Omental fat pad (tissue), 4 donors: ENCODE data around the gene IGFL2. TPM values are rescaled to one million over a fixed set of nuclear protein-coding genes. Genes with fewer than 3 reads are reported as not detected.
"Not testable (repeated sequence)": the region's sequence is repeated elsewhere in the genome, so short reads cannot be mapped to it uniquely, and the experiment has no call there.

Experiments used
- ATAC-seq: fragments of 150-250 bp; one replicate; pipeline ENCODE4 v1.9.1; 2016; ENCODE audit warnings: mild to moderate bottlenecking, moderate library complexity; ENCODE audit not compliant: low FRiP score
- DNase-seq: peaks from one replicate; pipeline ENCODE4 v3.0.0-alpha.2; 2019; ENCODE audit warnings: low spot score
- CTCF ChIP-seq, 3 donors: fragments of 450-650 bp; IDR thresholded peaks; one replicate each; pipeline ENCODE4 v1.5.1; 2016 to 2017; ENCODE audit warnings: antibody characterized with exemption in 3 of 3, mild to moderate bottlenecking in 3 of 3, moderate library complexity in 2 of 3
- total RNA-seq, 4 donors: library from RNA; depleted of rRNA; stranded (reverse); fragments of >200 nt; gene quantifications; one replicate each; pipeline ENCODE4 v1.1.0, GENCODE V29; 2016

The IGFL2 gene
- total RNA-seq, 4 donors from 2014 or later = 0.84 to 1.5 TPM; not detected in 2

- TF ChIP-seq CTCF (IDR thresholded peaks at IDR 0.05) = no peak
- DNase-seq (no peak), ATAC-seq (no peak)
Observed at GRCh38 chr19:46189971-46190888, 42.2 kb downstream of the IGFL2 start.

- no peak for ATAC-seq
- no peak for TF ChIP-seq CTCF (IDR thresholded peaks at IDR 0.05)
Observed at GRCh38 chr19:46191356-46191755, 43.3 kb downstream of the IGFL2 start.

GRCh38 chr19:46191972-46192371 is 43.9 kb downstream of the IGFL2 start:
- no peak for ATAC-seq
- DNase-seq = no peak
- no peak for TF ChIP-seq CTCF (IDR thresholded peaks at IDR 0.05)

More at GRCh38 chr19:46191356-46191755, 43.3 kb downstream of the IGFL2 start:
- DNase-seq = no peak

GRCh38 chr19:46192626-46192991 is 44.6 kb downstream of the IGFL2 start:
- not testable (repeated sequence) for ATAC-seq, DNase-seq

GRCh38 chr19:46192992-46193650 is 45.1 kb downstream of the IGFL2 start:
- no peak for TF ChIP-seq CTCF (IDR thresholded peaks at IDR 0.05)
- DNase-seq (no peak), ATAC-seq (no peak)

GRCh38 chr19:46193678-46194077 is 45.6 kb downstream of the IGFL2 start:
- no peak for TF ChIP-seq CTCF (IDR thresholded peaks at IDR 0.05)
- no peak for ATAC-seq
- DNase-seq = no peak

- DNase-seq (no peak), ATAC-seq (no peak)
- TF ChIP-seq CTCF (IDR thresholded peaks at IDR 0.05) = no peak
Observed at GRCh38 chr19:46195104-46195503, 47.1 kb downstream of the IGFL2 start.

- not testable (repeated sequence) for DNase-seq, ATAC-seq
Observed at GRCh38 chr19:46195919-46196318, 47.9 kb downstream of the IGFL2 start.
